ENCODE data around the gene ZNF385B. TPM values are rescaled to one million over a fixed set of nuclear protein-coding genes. Genes with fewer than 3 reads are reported as not detected.

Gene ZNF385B
- polyA plus RNA-seq, 1 donor from 2014 or later = 0.31 TPM

DNA sequence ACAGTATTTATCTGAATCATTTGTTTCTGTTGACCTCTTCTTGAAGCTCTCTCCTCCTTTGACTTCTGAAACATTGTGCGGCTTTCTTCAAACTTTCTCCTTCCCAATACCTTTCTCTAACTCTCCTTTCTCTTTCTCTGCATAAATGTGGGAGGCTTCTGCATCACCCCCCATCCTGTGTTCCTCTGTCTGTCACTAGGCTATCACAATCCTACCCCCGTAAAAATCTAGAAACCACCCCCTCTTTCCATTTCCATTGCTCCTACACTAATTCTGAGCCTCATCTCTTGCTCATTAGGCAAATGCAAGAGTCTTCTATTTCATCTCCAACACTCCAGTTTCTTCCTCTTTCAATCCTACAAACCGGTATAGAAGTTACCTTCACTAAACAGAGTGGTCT is 32.2 kb upstream of the ZNF385B start:
- Histone ChIP-seq H3K4me3 (ENCODE audit: low read length) (no peak overlapping the region), H3K9me2 (ENCODE audit: insufficient read depth, low read length) (no peaks in the 10 kb centered on the region), H3F3A (ENCODE audit: insufficient read depth, low read length, poor library complexity, severe bottlenecking) (no peaks in the 10 kb centered on the region), H3K4me2 (ENCODE audit: low read length) (no peak overlapping the region), H3K9ac (ENCODE audit: low read length) (no peak overlapping the region), H3K27ac (ENCODE audit: low read length) (no peak overlapping the region), H4K20me1 (ENCODE audit: insufficient read depth) (no peaks in the 10 kb centered on the region), H3K9me3 (ENCODE audit: low read length) (no peaks in the 10 kb centered on the region), H3K79me2 (replicated peaks; ENCODE audit: insufficient read depth, low read length) (no peaks in the 10 kb centered on the region), H2AFZ (ENCODE audit: low read depth, low read length) (no peak overlapping the region), H3K27me3 (ENCODE audit: insufficient read depth, low read depth, low read length) (no peaks in the 10 kb centered on the region), H3K36me3 (ENCODE audit: insufficient read depth, low read length) (no peaks in the 10 kb centered on the region)
- TF ChIP-seq SMC3 (conservative IDR thresholded peaks at IDR 0.05; ENCODE audit: poor library complexity) (no peak), POLR2AphosphoS5 (IDR thresholded peaks at IDR 0.05) (no peak), EZH2 (IDR thresholded peaks at IDR 0.05; ENCODE audit: borderline replicate concordance, insufficient read depth, low read length, poor library complexity, severe bottlenecking) (no peak), MXI1 (conservative IDR thresholded peaks at IDR 0.05; ENCODE audit: poor library complexity, severe bottlenecking) (no peak), RAD21 (conservative IDR thresholded peaks at IDR 0.05) (no peak), EP300 (conservative IDR thresholded peaks at IDR 0.05; ENCODE audit: poor library complexity, severe bottlenecking) (no peak), TAF1 (IDR thresholded peaks at IDR 0.05; ENCODE audit: low read depth) (no peak)
- TF ChIP-seq, protein P1, sequence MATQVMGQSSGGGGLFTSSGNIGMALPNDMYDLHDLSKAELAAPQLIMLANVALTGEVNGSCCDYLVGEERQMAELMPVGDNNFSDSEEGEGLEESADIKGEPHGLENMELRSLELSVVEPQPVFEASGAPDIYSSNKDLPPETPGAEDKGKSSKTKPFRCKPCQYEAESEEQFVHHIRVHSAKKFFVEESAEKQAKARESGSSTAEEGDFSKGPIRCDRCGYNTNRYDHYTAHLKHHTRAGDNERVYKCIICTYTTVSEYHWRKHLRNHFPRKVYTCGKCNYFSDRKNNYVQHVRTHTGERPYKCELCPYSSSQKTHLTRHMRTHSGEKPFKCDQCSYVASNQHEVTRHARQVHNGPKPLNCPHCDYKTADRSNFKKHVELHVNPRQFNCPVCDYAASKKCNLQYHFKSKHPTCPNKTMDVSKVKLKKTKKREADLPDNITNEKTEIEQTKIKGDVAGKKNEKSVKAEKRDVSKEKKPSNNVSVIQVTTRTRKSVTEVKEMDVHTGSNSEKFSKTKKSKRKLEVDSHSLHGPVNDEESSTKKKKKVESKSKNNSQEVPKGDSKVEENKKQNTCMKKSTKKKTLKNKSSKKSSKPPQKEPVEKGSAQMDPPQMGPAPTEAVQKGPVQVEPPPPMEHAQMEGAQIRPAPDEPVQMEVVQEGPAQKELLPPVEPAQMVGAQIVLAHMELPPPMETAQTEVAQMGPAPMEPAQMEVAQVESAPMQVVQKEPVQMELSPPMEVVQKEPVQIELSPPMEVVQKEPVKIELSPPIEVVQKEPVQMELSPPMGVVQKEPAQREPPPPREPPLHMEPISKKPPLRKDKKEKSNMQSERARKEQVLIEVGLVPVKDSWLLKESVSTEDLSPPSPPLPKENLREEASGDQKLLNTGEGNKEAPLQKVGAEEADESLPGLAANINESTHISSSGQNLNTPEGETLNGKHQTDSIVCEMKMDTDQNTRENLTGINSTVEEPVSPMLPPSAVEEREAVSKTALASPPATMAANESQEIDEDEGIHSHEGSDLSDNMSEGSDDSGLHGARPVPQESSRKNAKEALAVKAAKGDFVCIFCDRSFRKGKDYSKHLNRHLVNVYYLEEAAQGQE (IDR thresholded peaks at IDR 0.05; ENCODE audit: borderline replicate concordance) = no peak
- TF ChIP-seq, protein P2, sequence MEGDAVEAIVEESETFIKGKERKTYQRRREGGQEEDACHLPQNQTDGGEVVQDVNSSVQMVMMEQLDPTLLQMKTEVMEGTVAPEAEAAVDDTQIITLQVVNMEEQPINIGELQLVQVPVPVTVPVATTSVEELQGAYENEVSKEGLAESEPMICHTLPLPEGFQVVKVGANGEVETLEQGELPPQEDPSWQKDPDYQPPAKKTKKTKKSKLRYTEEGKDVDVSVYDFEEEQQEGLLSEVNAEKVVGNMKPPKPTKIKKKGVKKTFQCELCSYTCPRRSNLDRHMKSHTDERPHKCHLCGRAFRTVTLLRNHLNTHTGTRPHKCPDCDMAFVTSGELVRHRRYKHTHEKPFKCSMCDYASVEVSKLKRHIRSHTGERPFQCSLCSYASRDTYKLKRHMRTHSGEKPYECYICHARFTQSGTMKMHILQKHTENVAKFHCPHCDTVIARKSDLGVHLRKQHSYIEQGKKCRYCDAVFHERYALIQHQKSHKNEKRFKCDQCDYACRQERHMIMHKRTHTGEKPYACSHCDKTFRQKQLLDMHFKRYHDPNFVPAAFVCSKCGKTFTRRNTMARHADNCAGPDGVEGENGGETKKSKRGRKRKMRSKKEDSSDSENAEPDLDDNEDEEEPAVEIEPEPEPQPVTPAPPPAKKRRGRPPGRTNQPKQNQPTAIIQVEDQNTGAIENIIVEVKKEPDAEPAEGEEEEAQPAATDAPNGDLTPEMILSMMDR (IDR thresholded peaks at IDR 0.05; ENCODE audit: poor library complexity, severe bottlenecking) = no peak

DNA sequence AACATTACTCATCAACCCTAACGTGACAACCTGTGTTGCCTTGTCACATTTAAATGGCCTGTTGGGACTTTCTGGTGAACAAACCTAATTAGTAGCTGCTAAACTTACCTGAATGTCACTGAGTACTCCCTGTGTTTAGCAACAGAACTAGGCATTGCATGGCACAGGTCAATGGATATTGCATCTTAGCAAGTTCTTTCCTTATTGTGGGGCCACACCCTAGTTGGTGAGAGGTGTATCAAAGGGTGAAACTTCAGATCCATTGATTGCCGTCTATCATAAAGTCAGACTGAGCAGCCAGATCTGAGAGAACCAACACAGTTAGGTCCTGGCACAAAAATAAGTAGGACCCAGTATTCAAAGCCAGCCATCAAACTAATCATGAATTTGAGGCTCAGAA is 29.8 kb upstream of the ZNF385B start:
- Histone ChIP-seq H3K27ac (ENCODE audit: low read length) (no peak overlapping the region), H3F3A (ENCODE audit: insufficient read depth, low read length, poor library complexity, severe bottlenecking) (no peaks in the 10 kb centered on the region), H3K9me2 (ENCODE audit: insufficient read depth, low read length) (no peaks in the 10 kb centered on the region), H3K4me3 (ENCODE audit: low read length) (no peak overlapping the region), H4K20me1 (ENCODE audit: insufficient read depth) (no peaks in the 10 kb centered on the region), H2AFZ (ENCODE audit: low read depth, low read length) (no peak overlapping the region), H3K4me2 (ENCODE audit: low read length) (no peak overlapping the region), H3K9ac (ENCODE audit: low read length) (no peak overlapping the region), H3K27me3 (ENCODE audit: insufficient read depth, low read depth, low read length) (no peaks in the 10 kb centered on the region), H3K36me3 (ENCODE audit: insufficient read depth, low read length) (no peaks in the 10 kb centered on the region), H3K9me3 (ENCODE audit: low read length) (no peaks in the 10 kb centered on the region), H3K79me2 (replicated peaks; ENCODE audit: insufficient read depth, low read length) (no peaks in the 10 kb centered on the region)
- TF ChIP-seq EZH2 (IDR thresholded peaks at IDR 0.05; ENCODE audit: borderline replicate concordance, insufficient read depth, low read length, poor library complexity, severe bottlenecking) (no peak), RAD21 (conservative IDR thresholded peaks at IDR 0.05) (no peak), SMC3 (conservative IDR thresholded peaks at IDR 0.05; ENCODE audit: poor library complexity) (no peak), MXI1 (conservative IDR thresholded peaks at IDR 0.05; ENCODE audit: poor library complexity, severe bottlenecking) (no peak), POLR2AphosphoS5 (IDR thresholded peaks at IDR 0.05) (no peak), TAF1 (IDR thresholded peaks at IDR 0.05; ENCODE audit: low read depth) (no peak), EP300 (conservative IDR thresholded peaks at IDR 0.05; ENCODE audit: poor library complexity, severe bottlenecking) (no peak)
- TF ChIP-seq, protein P2 (IDR thresholded peaks at IDR 0.05; ENCODE audit: poor library complexity, severe bottlenecking) = no peak
- TF ChIP-seq, protein P1 (IDR thresholded peaks at IDR 0.05; ENCODE audit: borderline replicate concordance) = no peak

All from neural cell (in vitro differentiated cells).